ENCODE data around the gene LRRC72. TPM values are rescaled to one million over a fixed set of nuclear protein-coding genes. Genes with fewer than 3 reads are reported as not detected.

The LRRC72 gene
- total and polyA plus RNA-seq, 9 of the 15 experiments (the other 6 are each of a cell fraction or from before 2014, with no cell fraction given), result 0.10 TPM; not detected in 8

- Histone ChIP-seq H3K27me3 (ENCODE audit: control insufficient read depth in 2 of 2, insufficient read depth in 2 of 2, low read length in 2 of 2) (no peaks in the 10 kb centered on the region), H3K27ac (ENCODE audit: extremely low read depth, low read depth, low read length) (no peak overlapping the region), H3K4me2 (ENCODE audit: insufficient read depth, low read length) (no peak overlapping the region), H3K9ac (ENCODE audit: insufficient read depth in 1 of 2, low read depth in 2 of 2, low read length in 2 of 2) (no peak overlapping the region), H3K9me1 (ENCODE audit: control insufficient read depth, insufficient read depth, low read length) (no peaks in the 10 kb centered on the region), H3K9me3 (replicated peaks; ENCODE audit: control insufficient read depth, insufficient read depth, low read depth, low read length) (no peaks in the 10 kb centered on the region), H3K4me3 (no peak overlapping the region), H3K4me1 (replicated peaks in 1 of 2; ENCODE audit: control insufficient read depth in 2 of 2, insufficient read depth in 2 of 2, low read length in 2 of 2) (peaks cover 0 to 9% of the 10 kb centered on the region in 2 experiments; a peak in 2 of 5 replicates), H4K20me1 (replicated peaks; ENCODE audit: control insufficient read depth, insufficient read depth, low read length) (no peaks in the 10 kb centered on the region), H3K79me2 (ENCODE audit: control insufficient read depth, insufficient read depth, low read length) (no peaks in the 10 kb centered on the region), H2AFZ (ENCODE audit: low read depth, low read length) (no peak overlapping the region), H3K36me3 (ENCODE audit: control insufficient read depth, insufficient read depth, low read length) (peaks cover 12% of the 10 kb centered on the region; the same call in 2 of the 3 replicates)
- TF ChIP-seq EWSR1 (IDR thresholded peaks at IDR 0.05; ENCODE audit: borderline replicate concordance, low read depth, partially characterized antibody), result no peak
- no peak for TF ChIP-seq ZNF444 (CRISPR knock-in tag; IDR thresholded peaks at IDR 0.05)
- no peak for TF ChIP-seq NCOR1 (IDR thresholded peaks at IDR 0.05)
- TF ChIP-seq STAT5A (IDR thresholded peaks at IDR 0.05; ENCODE audit: borderline replicate concordance, low read length), result no peak
- TF ChIP-seq MYBL2 (IDR thresholded peaks at IDR 0.05; ENCODE audit: low read depth), result no peak
- TF ChIP-seq MYBL2 (CRISPR knock-in tag; IDR thresholded peaks at IDR 0.05; ENCODE audit: borderline replicate concordance), result no peak
- no peak for TF ChIP-seq PHF8 (IDR thresholded peaks at IDR 0.05; ENCODE audit: borderline replicate concordance, low read length)
- TF ChIP-seq ZFPM2 (CRISPR knock-in tag; IDR thresholded peaks at IDR 0.05), result no peak
- no peak for TF ChIP-seq HMGN3 (IDR thresholded peaks at IDR 0.05; ENCODE audit: borderline replicate concordance, extremely low read depth, insufficient read length, low read depth, low read length)
- no peak for TF ChIP-seq POLR2A (conservative IDR thresholded peaks at IDR 0.05)
- no peak for TF ChIP-seq ZNF316 (IDR thresholded peaks at IDR 0.05)
- no peak for TF ChIP-seq SMAD4 (CRISPR knock-in tag; conservative IDR thresholded peaks at IDR 0.05)
- no peak for TF ChIP-seq ZNF589 (CRISPR knock-in tag; IDR thresholded peaks at IDR 0.05; ENCODE audit: low read depth)
- TF ChIP-seq THAP7 (CRISPR knock-in tag; IDR thresholded peaks at IDR 0.05), result no peak
- TF ChIP-seq MBD1 (CRISPR knock-in tag; IDR thresholded peaks at IDR 0.05), result no peak
- TF ChIP-seq HIVEP1 (CRISPR knock-in tag; IDR thresholded peaks at IDR 0.05), result no peak
- ATAC-seq, result no peak
- intact Hi-C loops (cut with micrococcal nuclease) (no loop called here), in situ Hi-C loops (cut with MboI) (no loop called here)
- POLR2A ChIA-PET, result interaction anchor here (0.7 kb wide), 1 partner anchor 10 kb away, joined by 3 read pairs; no protein-coding TSS in a partner anchor
- CTCF ChIA-PET (ENCODE audit: low intra/inter-chr PET ratio), result no interaction called here
- no peak for DNase-seq (ENCODE audit: extremely low read depth in 1 of 4, low spot score in 3 of 4)
- no peak for FAIRE-seq
- BruUV-seq (replicated peaks), result no TSS peak
Measured at GRCh38 chr7:16594061-16594460, 67.4 kb downstream of the LRRC72 start.
